Mucosa of rectum (tissue), 2 donors: ENCODE results near the gene CELSR3.

Experiments
- H3K27ac ChIP-seq, 2 donors: one replicate each; pipeline ENCODE4 v1.7.0; 2013; ENCODE audit warnings: inconsistent platforms in 2 of 2, low read depth in 2 of 2, low read length in 2 of 2
- H3K27me3 ChIP-seq, 2 donors: one replicate each; pipeline ENCODE4 v1.7.0; 2013; ENCODE audit warnings: low read length in 2 of 2; ENCODE audit not compliant: control insufficient read depth in 2 of 2, insufficient read depth in 2 of 2
- H3K36me3 ChIP-seq, 2 donors: one replicate each; pipeline ENCODE4 v1.7.0; 2013; ENCODE audit warnings: low read length in 2 of 2; ENCODE audit not compliant: control insufficient read depth in 2 of 2, insufficient read depth in 2 of 2
- H3K4me1 ChIP-seq, 2 donors: one replicate each; pipeline ENCODE4 v1.7.0; 2013; ENCODE audit warnings: low read length in 2 of 2, mild to moderate bottlenecking in 1 of 2; ENCODE audit not compliant: control insufficient read depth in 2 of 2, insufficient read depth in 2 of 2
- H3K4me3 ChIP-seq, 2 donors: one replicate each; pipeline ENCODE4 v1.7.0; 2013; ENCODE audit warnings: low read length in 2 of 2
- H3K9ac ChIP-seq, 2 donors: one replicate each; pipeline ENCODE4 v1.7.0; 2013; ENCODE audit warnings: low read length in 2 of 2, low read depth in 1 of 2, mild to moderate bottlenecking in 1 of 2
- H3K9me3 ChIP-seq, 2 donors: one replicate each; pipeline ENCODE4 v1.7.0; 2013; ENCODE audit warnings: low read length in 2 of 2; ENCODE audit not compliant: control insufficient read depth in 2 of 2
- donor health status: healthy.
- donor health status: Normal muscosa, but diverticular disease.

The CELSR3 gene

GRCh38 chr3:48679411-48680391 lies 17.0 kb upstream of the CELSR3 start:
- H3K36me3 ChIP-seq, result peaks cover 44 to 62% of the 10 kb centered on the region in 2 donors

GRCh38 chr3:48678566-48679380 lies 16.1 kb upstream of the CELSR3 start:
- Histone ChIP-seq H3K9me3 (no peaks in the 10 kb centered on the region), H3K36me3 (peaks cover 53 to 65% of the 10 kb centered on the region in 2 donors), H3K9ac (no peak overlapping the region), H3K27me3 (no peaks in the 10 kb centered on the region), H3K4me3 (no peak overlapping the region), H3K27ac (no peak overlapping the region), H3K4me1 (peaks cover 2 to 7% of the 10 kb centered on the region in 2 donors)

More at GRCh38 chr3:48679411-48680391, 17.0 kb upstream of the CELSR3 start:
- Histone ChIP-seq H3K4me1 (peaks cover 12 to 16% of the 10 kb centered on the region in 2 donors), H3K4me3 (no peak overlapping the region), H3K9me3 (no peaks in the 10 kb centered on the region), H3K27ac (no peak overlapping the region), H3K9ac (no peak overlapping the region), H3K27me3 (no peaks in the 10 kb centered on the region)

GRCh38 chr3:48678056-48678455 lies 15.4 kb upstream of the CELSR3 start:
- H3K9ac ChIP-seq, result no peak overlapping the region

GRCh38 chr3:48674505-48674904 lies 11.8 kb upstream of the CELSR3 start:
- Histone ChIP-seq H3K9ac (no peak overlapping the region), H3K27ac (no peak overlapping the region), H3K4me1 (no peaks in the 10 kb centered on the region), H3K36me3 (peaks cover 34 to 41% of the 10 kb centered on the region in 2 donors), H3K9me3 (no peaks in the 10 kb centered on the region), H3K4me3 (no peak overlapping the region), H3K27me3 (no peaks in the 10 kb centered on the region)

More at GRCh38 chr3:48678056-48678455, 15.4 kb upstream of the CELSR3 start:
- no peaks in the 10 kb centered on the region for H3K27me3 ChIP-seq
- no peak overlapping the region for H3K4me3 ChIP-seq
- peaks cover 53 to 65% of the 10 kb centered on the region in 2 donors for H3K36me3 ChIP-seq
- H3K9me3 ChIP-seq, result no peaks in the 10 kb centered on the region
- no peaks in the 10 kb centered on the region for H3K4me1 ChIP-seq
- H3K27ac ChIP-seq, result no peak overlapping the region

GRCh38 chr3:48672522-48672921 lies 9.8 kb upstream of the CELSR3 start:
- Histone ChIP-seq H3K4me3 (no peak overlapping the region), H3K27ac (no peak overlapping the region), H3K27me3 (no peaks in the 10 kb centered on the region), H3K36me3 (peaks cover 18 to 24% of the 10 kb centered on the region in 2 donors), H3K9me3 (no peaks in the 10 kb centered on the region), H3K9ac (no peak overlapping the region), H3K4me1 (no peaks in the 10 kb centered on the region)

GRCh38 chr3:48664929-48665328 lies 2.2 kb upstream of the CELSR3 start:
- peak overlapping the region in 1 of 2 donors; percentile 30 for H3K27ac ChIP-seq

GRCh38 chr3:48664313-48664644 lies 1.6 kb upstream of the CELSR3 start:
- Histone ChIP-seq H3K27ac (peak overlapping the region; percentile 81 to 83), H3K4me3 (peak overlapping the region; percentile 67 to 79), H3K4me1 (peaks cover 20 to 24% of the 10 kb centered on the region in 2 donors)

More at GRCh38 chr3:48664929-48665328, 2.2 kb upstream of the CELSR3 start:
- Histone ChIP-seq H3K9ac (no peak overlapping the region), H3K4me1 (peaks cover 20 to 24% of the 10 kb centered on the region in 2 donors), H3K4me3 (no peak overlapping the region), H3K9me3 (no peaks in the 10 kb centered on the region), H3K27me3 (peaks cover 2 to 13% of the 10 kb centered on the region in 2 donors), H3K36me3 (no peaks in the 10 kb centered on the region)

GRCh38 chr3:48663489-48664312 lies 1.0 kb upstream of the CELSR3 start:
- Histone ChIP-seq H3K9me3 (no peaks in the 10 kb centered on the region), H3K27ac (peak overlapping the region; percentile 81 to 83), H3K4me3 (peak overlapping the region; percentile 67 to 79), H3K27me3 (peaks cover 2 to 15% of the 10 kb centered on the region in 2 donors), H3K9ac (peak overlapping the region; percentile 65 to 76), H3K4me1 (peaks cover 20 to 24% of the 10 kb centered on the region in 2 donors), H3K36me3 (no peaks in the 10 kb centered on the region)

More at GRCh38 chr3:48664313-48664644, 1.6 kb upstream of the CELSR3 start:
- Histone ChIP-seq H3K36me3 (no peaks in the 10 kb centered on the region), H3K9ac (peak overlapping the region; percentile 24 to 76), H3K27me3 (peaks cover 2 to 15% of the 10 kb centered on the region in 2 donors), H3K9me3 (no peaks in the 10 kb centered on the region)

GRCh38 chr3:48662145-48662752 lies 437 bp downstream of the CELSR3 start:
- Histone ChIP-seq H3K9ac (no peak overlapping the region), H3K27ac (no peak overlapping the region), H3K4me1 (peaks cover 20 to 24% of the 10 kb centered on the region in 2 donors), H3K27me3 (peaks cover 2 to 15% of the 10 kb centered on the region in 2 donors), H3K9me3 (no peaks in the 10 kb centered on the region), H3K4me3 (no peak overlapping the region), H3K36me3 (no peaks in the 10 kb centered on the region)
